GM23338 (cell line): ENCODE results near the gene HCRTR1. TPM values are rescaled to one million over a fixed set of nuclear protein-coding genes. Genes with fewer than 3 reads are reported as not detected.

Source experiments
- ATAC-seq: fragments of 200-7000 bp; cut with Tn5 transposase; 3 replicates; pipeline ENCODE4 v1.9.1; 2020
- DNase-seq: peaks from one replicate; pipeline ENCODE4 v3.0.0-alpha.2; 2015; ENCODE audit warnings: low spot score
- H2AFZ ChIP-seq: fragments of 200-600 bp; sonication (generic); 2 replicates; pipeline ENCODE4 v1.8.0; 2016; ENCODE audit warnings: antibody characterized with exemption, mild to moderate bottlenecking, moderate library complexity
- H3F3A ChIP-seq: fragments of 200-600 bp; sonication (generic); replicated peaks from 2 replicates; pipeline ENCODE4 v1.8.0; 2017; ENCODE audit warnings: antibody characterized with exemption, mixed run types, low read depth
- H3K27ac ChIP-seq: fragments of 200-600 bp; sonication (generic); 2 replicates; pipeline ENCODE4 v1.6.1; 2016; ENCODE audit warnings: low read depth
- H3K27me3 ChIP-seq: fragments of 200-600 bp; sonication (generic); 2 replicates; pipeline ENCODE4 v1.8.0; 2016; ENCODE audit warnings: mild to moderate bottlenecking, mixed run types, moderate library complexity; ENCODE audit not compliant: insufficient read depth
- H3K36me3 ChIP-seq: fragments of 200-600 bp; sonication (generic); 2 replicates; pipeline ENCODE4 v1.8.0; 2016; ENCODE audit warnings: mild to moderate bottlenecking; ENCODE audit not compliant: insufficient read depth
- H3K4me1 ChIP-seq: fragments of 200-600 bp; sonication (generic); 2 replicates; pipeline ENCODE4 v1.8.0; 2016; ENCODE audit warnings: mild to moderate bottlenecking, moderate library complexity; ENCODE audit not compliant: insufficient read depth
- H3K4me2 ChIP-seq: fragments of 200-600 bp; sonication (generic); 2 replicates; pipeline ENCODE4 v1.7.1; 2017; ENCODE audit warnings: mixed run types
- H3K4me3 ChIP-seq: fragments of 200-600 bp; sonication (generic); 2 replicates; pipeline ENCODE4 v1.6.1; 2016; ENCODE audit warnings: mixed run types
- H3K79me2 ChIP-seq: fragments of 200-600 bp; sonication (generic); replicated peaks from 2 replicates; pipeline ENCODE4 v1.8.0; 2017; ENCODE audit warnings: mild to moderate bottlenecking; ENCODE audit not compliant: insufficient read depth
- H3K9me2 ChIP-seq: fragments of 200-600 bp; sonication (generic); 2 replicates; pipeline ENCODE4 v1.8.0; 2017; ENCODE audit not compliant: insufficient read depth
- H4K20me1 ChIP-seq: fragments of 200-600 bp; sonication (generic); replicated peaks from 2 replicates; pipeline ENCODE4 v1.8.0; 2017; ENCODE audit warnings: mild to moderate bottlenecking; ENCODE audit not compliant: insufficient read depth
- H3K27ac Mint-ChIP-seq: 2 replicates; pipeline ENCODE4 v1.8.0; 2020; ENCODE audit warnings: inconsistent platforms, mild to moderate bottlenecking, moderate library complexity, mixed read lengths
- H3K27me3 Mint-ChIP-seq: 3 replicates; pipeline ENCODE4 v1.8.0; 2022; ENCODE audit warnings: low read depth, mild to moderate bottlenecking, moderate library complexity, mixed read lengths, inconsistent platforms; ENCODE audit not compliant: insufficient read depth, poor library complexity
- H3K36me3 Mint-ChIP-seq: 3 replicates; pipeline ENCODE4 v1.8.0; 2021; ENCODE audit warnings: low read depth, mild to moderate bottlenecking, inconsistent platforms, moderate library complexity, mixed read lengths
- H3K4me1 Mint-ChIP-seq: 3 replicates; pipeline ENCODE4 v1.8.0; 2020; ENCODE audit warnings: mild to moderate bottlenecking, inconsistent platforms, mixed read lengths
- H3K4me3 Mint-ChIP-seq: 3 replicates; pipeline ENCODE4 v1.8.0; 2021; ENCODE audit warnings: moderate library complexity, mild to moderate bottlenecking, inconsistent platforms, mixed read lengths
- H3K9me3 Mint-ChIP-seq: 3 replicates; pipeline ENCODE4 v1.8.0; 2020; ENCODE audit warnings: moderate library complexity, mild to moderate bottlenecking, inconsistent platforms, mixed read lengths
- CREB1 ChIP-seq: fragments of 250-450 bp; sonication (Bioruptor Pico); IDR thresholded peaks from 2 replicates; pipeline ENCODE4 v1.5.0; 2020; ENCODE audit warnings: low read depth, mild to moderate bottlenecking, moderate library complexity
- CTCF ChIP-seq, 2 experiments: fragments of 200-600 bp in 1 of 2; sonication (generic) in 1 of 2; conservative IDR thresholded peaks; 2 replicates each; pipeline versions ENCODE4 v1.5.1 to v1.6.1; 2016 to 2017; ENCODE audit warnings: antibody characterized with exemption in 2 of 2, low read depth in 2 of 2, mild to moderate bottlenecking in 2 of 2, moderate library complexity in 1 of 2
- ETS1 ChIP-seq: IDR thresholded peaks from 2 replicates; pipeline ENCODE4 v1.6.1; 2016; ENCODE audit warnings: antibody characterized with exemption
- EZH2 ChIP-seq: fragments of 200-600 bp; sonication (generic); IDR thresholded peaks from one replicate; pipeline ENCODE4 v1.8.0; 2017; ENCODE audit warnings: antibody characterized with exemption, mild to moderate bottlenecking, low read depth; ENCODE audit not compliant: unreplicated experiment
- NANOG ChIP-seq: IDR thresholded peaks from 2 replicates; pipeline ENCODE4 v1.6.1; 2016; ENCODE audit warnings: antibody characterized with exemption, borderline replicate concordance
- POLR2AphosphoS5 ChIP-seq: IDR thresholded peaks from 2 replicates; pipeline ENCODE4 v1.6.1; 2016; ENCODE audit warnings: antibody characterized with exemption, low read depth
- REST ChIP-seq: IDR thresholded peaks from one replicate; pipeline ENCODE4 v1.6.1; 2018; ENCODE audit warnings: antibody characterized with exemption; ENCODE audit not compliant: unreplicated experiment
- STAT1 ChIP-seq: IDR thresholded peaks from one replicate; pipeline ENCODE4 v1.6.1; 2016; ENCODE audit warnings: antibody characterized with exemption; ENCODE audit not compliant: unreplicated experiment
- ZNF114 ChIP-seq: fragments of 250-450 bp; sonication (Bioruptor Pico); IDR thresholded peaks from 2 replicates; pipeline ENCODE4 v1.5.0; 2020; ENCODE audit warnings: mild to moderate bottlenecking, moderate library complexity
- ZNF462 ChIP-seq: fragments of 250-450 bp; sonication (Bioruptor Pico); IDR thresholded peaks from 2 replicates; pipeline ENCODE4 v1.5.0; 2020; ENCODE audit warnings: mild to moderate bottlenecking, moderate library complexity
- polyA plus RNA-seq: library from polyadenylated mRNA; unstranded; fragments of >200 nt; fragmentation: Nextera tagmentation; extraction: Ambion mirVana; gene quantifications from 2 replicates; pipeline ENCODE4 v1.2.1, GENCODE V29; 2016
- total RNA-seq: library from RNA; depleted of rRNA; stranded (reverse); fragments of >200 nt; shearing (Covaris generic); gene quantifications from 2 replicates; pipeline ENCODE4 v1.2.3, GENCODE V29; 2014

Gene HCRTR1
- total and polyA plus RNA-seq, 2 experiments from 2014 or later, result 0.15 to 1.0 TPM

- no peak for TF ChIP-seq ETS1
- no peak for TF ChIP-seq NANOG
- no peak for TF ChIP-seq POLR2AphosphoS5
Measured at GRCh38 chr1:31637915-31638673, 20.6 kb downstream of the HCRTR1 start (continued).

GRCh38 chr1:31639543-31639942 lies 22.1 kb downstream of the HCRTR1 start:
- H3K79me2 ChIP-seq, result peaks cover 81% of the 10 kb centered on the region
- H4K20me1 ChIP-seq, result no peaks in the 10 kb centered on the region; the same call in none of the 2 replicates
- H3K36me3 ChIP-seq, result no peaks in the 10 kb centered on the region
- Mint-ChIP-seq H3K4me1 (peaks cover 10% of the 10 kb centered on the region; the same call in 2 of the 3 replicates), H3K4me3 (no peak overlapping the region), H3K27me3 (peaks cover 3% of the 10 kb centered on the region), H3K36me3 (no peaks in the 10 kb centered on the region), H3K9me3 (no peaks in the 10 kb centered on the region), H3K27ac (no peak overlapping the region)
- no peak overlapping the region for H3K4me2 ChIP-seq
- no peak for DNase-seq
- H3K4me1 ChIP-seq, result peaks cover 32% of the 10 kb centered on the region
- H3K27ac ChIP-seq, result no peak overlapping the region
- no peak overlapping the region for H2AFZ ChIP-seq
- H3F3A ChIP-seq, result no peaks in the 10 kb centered on the region
- H3K9me2 ChIP-seq, result no peaks in the 10 kb centered on the region
- H3K4me3 ChIP-seq, result no peak overlapping the region
- H3K27me3 ChIP-seq, result no peaks in the 10 kb centered on the region
- ATAC-seq, result no peak
- no peak for TF ChIP-seq ZNF462 (CRISPR knock-in tag)
- no peak for TF ChIP-seq POLR2AphosphoS5
- TF ChIP-seq ETS1, result no peak
- no peak for TF ChIP-seq CREB1 (CRISPR knock-in tag)
- no peak for TF ChIP-seq NANOG
- no peak for TF ChIP-seq ZNF114 (CRISPR knock-in tag)
- TF ChIP-seq CTCF (conservative IDR thresholded peaks at IDR 0.05; ENCODE audit: low read depth in 2 of 2), result no peak
- no peak for TF ChIP-seq EZH2
- TF ChIP-seq REST, result no peak
- no peak for TF ChIP-seq STAT1
